Nucleus accumbens (tissue), 56 donors: Measurements from ENCODE around the gene LRRN2.
A peak's percentile ranks its signal among the peaks of the same experiment; 100 is the strongest.
"Not testable (repeated sequence)": the region's sequence is repeated elsewhere in the genome, so short reads cannot be mapped to it uniquely, and the experiment has no call there.

Source experiments
- DNase-seq, 56 donors: peaks; one replicate each; lab custom pipeline; 2025; lab: John Stamatoyannopoulos, UW

Gene LRRN2

DNA sequence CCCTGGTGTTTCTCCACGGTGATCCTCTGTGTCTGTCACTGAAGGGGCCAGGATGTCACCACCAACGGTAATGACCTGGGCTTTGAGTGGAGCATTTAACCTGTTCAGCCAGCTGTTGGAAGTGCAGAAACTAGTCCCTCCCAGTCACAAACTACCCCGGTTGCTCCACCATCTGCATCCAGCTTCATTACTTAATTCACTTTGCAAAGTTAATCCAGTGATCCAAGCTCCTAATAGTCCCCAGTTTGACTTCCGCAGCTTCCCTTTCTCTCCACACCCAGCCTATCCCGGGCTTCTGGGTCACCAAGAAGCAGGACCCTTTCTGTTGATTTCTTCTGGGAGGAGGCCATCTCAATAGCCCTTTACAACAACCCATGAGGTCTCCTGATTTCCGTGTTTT lies 105.9 kb downstream of the LRRN2 start:
- no peak for DNase-seq

- DNase-seq, result peak in 1 of 56 donors; percentile 9
Observed at GRCh38 chr1:204578867-204579664, 106.5 kb downstream of the LRRN2 start.

DNA sequence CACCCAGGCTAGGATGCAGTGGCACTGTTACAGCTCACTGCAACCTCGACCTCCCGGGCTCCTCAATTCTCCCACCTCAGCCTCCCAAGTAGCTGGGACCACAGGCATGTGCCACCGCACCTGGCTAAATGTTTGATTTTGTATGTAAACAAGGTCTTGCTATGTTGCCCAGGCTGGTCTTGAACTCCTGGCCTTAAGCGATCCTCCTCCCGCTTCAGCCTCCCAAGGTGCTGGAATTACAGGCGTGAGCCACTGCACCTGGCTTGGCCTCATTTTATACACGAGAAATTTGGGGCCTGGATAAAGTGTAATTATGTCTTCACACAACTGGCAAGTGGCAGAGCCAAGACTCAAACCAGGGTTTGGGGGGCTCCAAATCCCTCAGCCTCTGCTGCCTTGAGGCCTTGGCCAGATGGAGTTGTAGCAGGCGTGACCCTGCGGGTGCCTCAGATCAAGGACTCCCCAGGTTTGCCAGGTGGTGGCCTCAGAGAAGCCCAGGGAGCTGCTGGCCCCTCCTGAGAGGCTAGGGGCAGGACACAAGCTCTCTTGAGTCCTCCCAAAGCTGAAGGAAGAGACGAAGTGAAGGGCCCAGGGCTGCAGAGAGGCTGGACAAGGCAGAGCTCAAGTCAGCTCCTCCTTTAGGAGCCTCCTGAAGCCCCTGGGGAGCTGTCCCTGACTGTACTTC lies 107.6 kb downstream of the LRRN2 start:
- no peak for DNase-seq

- DNase-seq, result no peak
Observed at GRCh38 chr1:204576422-204576821, 109.1 kb downstream of the LRRN2 start.

- DNase-seq, result no peak
Observed at GRCh38 chr1:204575221-204576190, 110.0 kb downstream of the LRRN2 start.

DNA sequence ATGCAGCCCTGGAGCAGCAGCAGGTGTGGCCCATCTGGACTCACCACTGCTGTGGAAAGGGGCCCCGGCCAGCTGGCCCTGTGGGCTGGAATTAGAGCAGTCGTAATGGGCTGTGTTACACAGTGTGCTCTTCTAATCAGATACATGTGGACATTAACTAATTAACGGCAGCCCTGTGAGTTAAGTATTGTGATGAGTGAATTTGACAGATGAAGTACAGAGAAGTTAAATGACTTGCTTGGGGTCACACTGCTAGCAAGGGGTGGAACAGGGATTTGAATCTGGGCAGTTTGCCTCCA lies 110.7 kb downstream of the LRRN2 start:
- DNase-seq, result no peak

DNA sequence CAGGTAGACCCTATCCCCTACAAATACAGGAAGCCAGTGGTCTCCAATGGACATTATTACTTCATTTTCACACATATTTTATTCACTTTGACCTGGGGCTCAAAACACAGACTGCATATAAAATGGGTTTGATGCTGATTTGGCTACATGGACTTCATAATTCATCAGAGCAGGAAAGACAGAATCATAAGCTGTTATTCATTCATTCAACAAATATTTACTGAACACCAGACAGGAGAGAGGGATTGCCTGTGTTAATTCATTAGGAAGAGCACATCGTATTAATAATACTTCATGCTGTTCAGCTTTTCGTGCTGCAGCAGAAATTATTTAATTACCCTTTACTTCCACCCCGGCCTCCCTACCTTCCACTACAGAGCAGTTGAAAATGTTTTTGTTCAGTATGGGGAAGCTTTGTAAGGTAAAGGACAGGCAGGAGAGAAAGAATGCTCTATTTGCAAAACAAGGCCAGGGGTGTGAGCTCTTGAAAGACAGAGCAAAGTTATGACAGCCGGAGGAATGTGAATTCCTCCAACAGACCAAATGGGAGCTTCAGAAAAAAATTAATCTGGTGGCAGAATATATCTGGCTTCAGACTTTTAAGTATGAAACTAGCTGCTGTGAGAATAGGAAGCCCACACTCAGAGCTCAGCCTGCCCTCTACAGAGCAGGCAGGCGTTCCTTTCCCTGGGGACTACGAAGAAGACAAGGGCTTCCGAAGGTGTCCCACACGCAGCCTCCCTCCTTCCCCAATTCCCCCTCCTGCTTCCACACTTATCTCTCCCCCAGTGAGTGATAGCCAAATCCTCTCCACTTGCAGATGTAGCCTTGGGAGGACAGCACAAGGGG lies 111.3 kb downstream of the LRRN2 start:
- DNase-seq, result no peak

GRCh38 chr1:204572923-204573922 lies 112.3 kb downstream of the LRRN2 start:
- no peak for DNase-seq

DNA sequence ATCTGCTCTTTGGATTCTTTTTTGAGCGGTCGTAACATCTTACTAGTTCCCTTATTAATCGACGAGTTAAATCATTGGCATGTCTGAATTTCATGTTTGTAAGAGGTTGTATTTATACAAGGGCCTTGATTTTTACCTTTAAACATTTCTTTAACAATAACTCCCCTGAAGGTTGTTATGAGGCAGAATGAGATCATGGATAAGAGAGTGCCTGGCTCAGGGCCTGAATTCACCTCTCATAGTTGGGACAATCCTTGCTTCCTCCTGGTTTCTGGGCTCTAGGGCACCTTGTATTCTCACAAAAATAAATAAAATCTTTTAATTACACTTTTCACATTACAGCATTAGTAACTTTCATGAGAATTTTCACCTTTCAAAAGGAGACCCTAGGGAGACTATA lies 113.9 kb downstream of the LRRN2 start:
- DNase-seq, result no peak

DNA sequence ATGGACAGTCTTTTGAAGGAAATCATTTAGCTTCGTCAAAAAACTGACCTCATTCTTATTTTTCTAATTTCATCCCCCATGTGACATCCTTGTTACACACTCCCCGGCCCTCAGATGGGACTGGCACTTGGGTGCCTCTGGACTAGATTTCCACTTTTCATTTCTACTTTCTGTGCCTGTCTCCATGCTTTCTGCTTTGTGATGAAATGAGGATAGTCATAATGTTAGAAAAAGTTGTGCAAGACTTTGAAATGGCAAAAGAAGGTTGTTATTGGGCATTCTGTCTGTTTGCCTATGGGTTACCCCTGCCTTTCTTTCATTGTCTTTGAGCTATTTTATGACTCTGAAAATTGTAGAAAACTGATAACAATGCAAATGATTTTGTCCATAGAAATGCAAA lies 114.4 kb downstream of the LRRN2 start:
- no peak for DNase-seq

- DNase-seq, result not testable (repeated sequence)
Observed at GRCh38 chr1:204570021-204570420, 115.5 kb downstream of the LRRN2 start.

DNA sequence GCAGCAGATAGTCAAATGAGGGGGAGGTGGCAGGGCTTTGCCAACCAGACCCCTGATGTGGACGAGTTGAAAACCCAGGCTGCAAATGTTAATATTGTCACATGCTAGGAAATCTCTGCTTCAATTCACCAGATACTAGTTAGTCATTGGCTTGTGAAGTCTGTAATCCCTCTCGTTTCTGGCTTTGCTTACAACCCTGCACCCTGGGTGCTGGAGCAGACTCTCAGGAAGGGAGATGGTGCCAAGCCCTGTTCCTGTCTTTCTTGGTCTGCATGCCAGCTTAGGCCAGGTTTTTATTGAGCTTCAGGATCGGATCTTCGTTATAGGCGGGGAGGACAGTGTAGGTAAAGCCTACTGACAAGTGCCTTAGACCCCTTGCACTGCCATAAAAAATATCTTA lies 116.1 kb downstream of the LRRN2 start:
- no peak for DNase-seq

DNA sequence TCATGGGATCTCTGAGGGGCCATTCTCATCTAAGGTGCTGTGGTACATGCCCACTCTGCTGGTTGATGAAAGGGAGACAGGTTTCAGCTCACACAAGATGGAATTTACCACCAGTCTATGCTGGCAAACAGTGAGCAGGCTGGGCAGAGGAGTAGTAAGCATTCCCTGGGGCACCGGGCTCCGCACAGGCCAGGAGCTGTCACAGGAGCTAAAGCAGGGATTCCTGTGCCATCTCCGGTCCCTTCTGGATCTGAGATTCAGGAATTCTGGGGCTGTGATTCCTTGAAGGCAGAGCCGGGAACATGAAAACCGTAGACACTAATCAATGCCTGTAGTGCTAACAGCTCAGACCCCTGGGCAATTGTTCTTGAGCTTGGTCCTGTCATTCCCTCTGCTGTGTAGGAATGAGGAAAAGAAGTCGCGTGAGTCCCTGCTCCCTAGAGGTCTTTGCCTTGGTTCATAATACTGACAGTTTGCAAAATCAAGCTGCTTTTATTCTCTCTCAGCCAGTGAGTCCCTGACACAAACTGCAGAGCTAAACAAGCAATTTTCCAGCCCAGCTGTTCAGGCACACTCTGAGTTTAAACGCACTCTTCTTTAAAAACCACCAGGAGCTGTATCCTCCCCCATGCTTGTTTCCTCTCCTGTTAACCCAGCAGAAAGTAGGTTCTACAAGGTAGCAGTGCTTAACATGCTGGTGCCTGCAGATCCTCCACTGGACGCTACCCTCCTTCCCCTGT lies 116.8 kb downstream of the LRRN2 start:
- DNase-seq, result no peak
